ENCODE results near the gene CD109.
"Not testable (repeated sequence)": the region's sequence is repeated elsewhere in the genome, so short reads cannot be mapped to it uniquely, and the experiment has no call there.

The CD109 gene

DNA sequence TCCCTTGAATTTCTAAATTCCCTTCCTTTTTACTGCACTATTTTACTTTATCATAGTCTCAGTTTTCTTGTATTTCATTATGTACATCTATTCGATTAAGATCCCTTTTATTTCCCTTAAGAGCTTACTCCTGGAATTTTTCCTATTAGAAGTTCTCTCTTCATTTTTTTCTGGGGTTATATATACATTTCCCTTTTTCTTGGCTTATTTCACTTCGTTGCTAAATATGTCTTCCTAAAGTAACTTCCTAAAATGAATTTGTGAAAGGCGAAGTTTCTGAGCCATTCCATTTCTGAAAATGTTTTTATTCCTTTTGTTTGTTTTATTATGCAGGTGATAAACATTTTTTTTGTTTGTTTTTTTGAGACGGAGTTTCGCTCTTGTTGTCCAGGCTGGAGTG, 5.9 kb upstream of the CD109 start:
- DNase-seq: no peak

DNA sequence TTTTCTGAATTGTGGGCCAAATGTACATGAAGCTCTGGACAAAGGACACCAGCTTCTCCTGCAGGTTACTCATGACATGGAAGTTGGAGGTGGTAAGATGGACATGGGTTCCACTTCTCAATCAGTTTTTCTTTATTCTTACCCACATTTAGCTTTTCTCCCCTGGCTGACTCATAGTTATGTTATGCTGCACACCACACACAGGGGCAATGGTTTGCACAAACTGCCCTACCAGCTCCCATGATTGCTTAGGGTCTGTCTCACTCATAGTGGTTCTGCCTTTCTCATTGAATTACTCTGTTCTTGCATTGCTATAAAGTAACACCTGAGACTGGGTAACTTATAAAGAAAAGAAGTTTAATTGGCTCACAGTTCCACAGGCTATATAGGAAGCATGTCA, 4.5 kb upstream of the CD109 start:
- no peak for DNase-seq

DNA sequence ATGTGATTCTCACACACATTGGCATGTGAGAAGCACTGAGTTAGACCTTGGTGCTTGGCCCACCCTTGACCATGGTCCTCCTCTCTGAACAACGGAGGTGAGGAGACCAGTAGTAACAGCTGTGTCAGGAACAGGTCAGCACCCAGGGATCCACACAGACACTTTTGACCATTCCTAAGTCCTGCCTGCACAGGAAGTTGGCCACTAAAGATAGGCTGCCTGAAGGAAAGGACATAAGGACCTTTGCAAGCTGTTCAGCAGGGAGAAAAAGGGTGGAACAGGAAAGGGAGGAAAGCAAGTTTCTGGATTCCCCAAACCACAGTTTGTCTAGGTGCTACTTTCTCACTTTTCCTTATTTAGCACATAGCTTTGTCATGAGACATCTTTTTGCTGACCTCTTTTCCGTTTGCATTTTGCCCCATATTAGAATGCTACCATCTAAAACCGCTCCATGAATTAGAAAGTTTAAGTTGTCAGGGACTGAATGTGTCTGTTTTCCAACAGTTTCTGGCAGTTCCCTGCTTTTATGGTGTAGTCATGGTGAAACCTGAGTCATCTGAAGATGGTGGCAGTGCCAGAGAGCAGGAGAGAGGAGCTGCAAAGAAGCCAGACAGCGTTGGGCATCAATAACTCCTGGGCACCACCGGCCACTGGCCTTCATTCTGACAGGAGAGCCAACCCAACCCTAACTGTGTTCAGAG, 1.1 kb upstream of the CD109 start:
- DNase-seq: peak; percentile 50

DNA sequence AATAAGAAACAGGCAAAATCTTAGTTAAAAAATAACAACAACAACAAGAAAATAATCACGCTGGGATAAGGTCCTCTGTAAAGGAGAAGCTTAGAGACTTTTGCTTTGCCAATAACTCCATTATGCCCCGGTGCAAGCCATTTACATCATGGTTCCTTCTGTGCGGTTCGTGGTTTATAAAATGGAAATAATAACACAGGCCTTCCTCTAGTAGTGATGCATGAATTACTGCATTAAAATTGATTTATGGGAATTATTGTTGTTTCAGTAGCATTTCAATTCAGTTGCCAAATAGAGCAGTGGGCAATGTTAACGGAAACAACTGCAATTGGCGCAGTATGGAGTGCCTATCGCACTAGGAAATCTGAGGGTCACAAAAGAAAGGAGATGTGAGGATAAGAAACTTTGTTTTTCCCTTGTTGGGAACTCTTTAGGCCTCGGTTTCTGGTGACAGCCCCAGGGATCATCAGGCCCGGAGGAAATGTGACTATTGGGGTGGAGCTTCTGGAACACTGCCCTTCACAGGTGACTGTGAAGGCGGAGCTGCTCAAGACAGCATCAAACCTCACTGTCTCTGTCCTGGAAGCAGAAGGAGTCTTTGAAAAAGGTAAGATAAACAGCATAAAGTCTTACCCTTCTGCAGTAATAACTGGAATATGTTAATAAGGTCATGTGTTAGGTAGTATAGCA, 1.1 kb downstream of the CD109 start:
- no peak for DNase-seq

DNA sequence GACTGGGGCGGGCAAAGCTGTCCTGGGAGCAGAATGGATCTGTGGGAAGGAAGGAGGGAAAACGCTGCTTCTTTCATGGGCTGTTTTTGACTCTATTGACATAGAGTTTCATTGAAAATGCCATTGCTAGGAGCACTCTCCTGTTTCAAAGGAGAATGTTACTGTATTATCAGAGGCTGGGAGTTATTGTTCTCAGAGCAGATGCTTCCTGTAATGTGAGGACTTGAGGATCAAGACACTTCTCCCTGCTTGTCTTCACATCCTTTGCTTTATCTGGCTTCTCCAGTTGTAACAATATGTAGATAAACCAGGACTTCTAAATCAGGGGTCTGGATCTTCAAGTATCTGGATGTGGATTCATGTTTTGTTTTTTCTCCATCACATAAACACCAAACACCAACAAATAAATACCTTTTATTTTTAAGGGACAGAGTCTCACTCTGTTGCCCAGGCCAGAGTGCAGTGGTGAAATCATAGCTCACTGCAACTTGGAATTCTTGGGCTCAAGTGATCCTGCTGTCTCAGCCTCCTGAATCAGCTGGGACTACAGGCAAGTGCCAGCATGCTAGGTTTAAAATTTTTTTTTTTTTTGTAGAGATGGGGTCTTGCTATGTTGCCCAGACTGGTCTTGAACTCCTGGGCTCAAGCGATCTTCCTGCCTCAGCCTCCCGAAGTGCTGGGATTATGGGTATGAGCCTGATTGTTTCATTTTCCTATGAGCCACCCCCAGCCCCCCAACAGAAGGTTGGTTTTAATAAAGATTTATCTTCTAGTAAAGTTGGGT, 3.9 kb downstream of the CD109 start:
- DNase-seq: no peak

DNA sequence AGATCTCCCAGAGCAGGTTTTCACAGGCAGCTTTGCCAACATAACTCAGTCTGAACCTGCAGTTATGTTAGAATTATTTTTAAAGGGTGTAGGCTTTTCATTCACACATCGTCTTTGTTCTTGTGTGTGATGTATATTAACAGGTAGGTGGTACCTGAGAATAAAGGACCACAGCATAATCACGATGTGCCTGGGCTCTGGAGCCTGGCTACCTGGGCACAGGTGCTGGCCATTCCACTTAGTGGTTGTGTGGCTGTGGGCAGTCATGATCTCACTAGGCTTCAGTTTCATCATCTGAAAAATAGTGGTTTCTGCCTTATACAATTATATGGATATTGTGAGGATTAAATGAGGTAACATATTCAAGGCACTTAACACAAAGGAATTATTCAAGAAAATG, 6.4 kb downstream of the CD109 start:
- no peak for DNase-seq

DNA sequence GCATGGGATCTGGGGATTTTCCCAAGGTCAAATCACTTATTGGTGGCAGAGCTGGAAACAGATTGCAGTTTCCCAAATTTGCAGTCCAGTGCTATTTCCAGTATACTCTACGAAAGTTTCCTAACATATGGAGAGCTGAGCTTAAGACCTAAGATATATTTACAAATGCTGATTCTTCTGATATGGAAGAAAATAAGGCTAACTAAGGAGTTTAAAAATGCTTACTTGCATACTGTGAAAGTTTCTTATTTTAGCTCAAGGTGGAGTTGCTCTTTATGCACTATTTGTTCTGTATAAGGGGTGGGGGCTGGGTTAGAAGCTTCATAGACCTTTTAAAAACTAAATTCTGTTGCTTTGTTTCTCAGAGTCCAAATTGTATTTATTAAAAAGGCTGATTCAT, 7.5 kb downstream of the CD109 start:
- DNase-seq: no peak

DNA sequence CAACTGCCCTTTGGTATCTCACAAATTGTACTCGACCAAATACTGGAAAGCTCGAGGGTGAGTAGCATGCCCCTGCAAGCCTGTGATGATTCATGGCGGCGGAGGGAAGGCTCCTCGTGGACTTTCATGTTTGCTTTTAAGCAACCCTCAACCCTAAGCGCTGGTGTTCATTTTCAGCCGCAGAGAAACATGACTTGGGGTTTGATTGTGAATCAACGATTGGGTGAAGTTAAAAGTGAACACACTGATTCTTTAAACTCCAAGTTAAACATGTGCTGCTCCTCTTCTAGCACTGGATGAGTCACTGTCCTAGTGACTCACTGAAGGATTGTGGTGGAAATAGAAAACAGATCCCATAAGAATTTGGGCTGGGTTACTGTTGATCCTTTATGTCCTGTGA, 8.3 kb downstream of the CD109 start:
- DNase-seq: no peak

DNA sequence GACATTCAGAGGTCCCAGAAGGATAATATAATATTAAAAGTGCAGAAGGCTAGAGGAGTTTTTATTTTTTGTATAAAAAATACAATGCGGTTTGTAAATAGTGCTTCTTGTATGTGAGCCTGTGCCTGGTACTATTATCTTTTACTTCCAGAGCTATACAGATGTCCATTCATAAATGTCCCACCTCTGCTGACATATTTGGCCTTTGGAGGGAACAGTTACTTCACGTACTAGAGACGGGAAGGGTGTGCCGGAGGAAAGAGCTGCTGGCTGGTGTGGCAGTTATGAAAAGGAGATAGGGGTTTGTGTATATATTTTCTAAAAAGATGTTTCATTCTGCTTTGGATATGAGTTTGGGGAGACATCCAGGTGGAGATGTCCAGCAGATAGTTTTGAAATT, 8.8 kb downstream of the CD109 start:
- DNase-seq: no peak

DNA sequence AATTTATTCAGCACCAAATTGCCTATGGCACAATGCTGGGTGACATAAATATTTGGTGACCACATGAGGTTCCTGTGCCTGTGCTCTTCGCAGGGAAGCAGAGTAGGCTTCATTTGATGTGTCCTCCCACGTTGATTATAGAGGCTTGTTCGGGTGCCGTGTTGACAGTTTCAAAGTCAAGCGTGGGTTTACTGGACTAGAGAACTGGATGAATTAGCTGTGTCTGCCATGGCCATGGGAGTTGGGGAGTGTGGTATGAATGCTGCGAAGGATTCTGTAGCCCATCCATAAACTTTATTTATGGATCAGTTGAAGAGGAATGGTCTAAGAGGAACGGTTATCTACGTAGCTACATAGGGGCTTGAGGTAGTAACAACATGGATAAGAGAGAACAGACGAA, 11.0 kb downstream of the CD109 start:
- no peak for DNase-seq

DNA sequence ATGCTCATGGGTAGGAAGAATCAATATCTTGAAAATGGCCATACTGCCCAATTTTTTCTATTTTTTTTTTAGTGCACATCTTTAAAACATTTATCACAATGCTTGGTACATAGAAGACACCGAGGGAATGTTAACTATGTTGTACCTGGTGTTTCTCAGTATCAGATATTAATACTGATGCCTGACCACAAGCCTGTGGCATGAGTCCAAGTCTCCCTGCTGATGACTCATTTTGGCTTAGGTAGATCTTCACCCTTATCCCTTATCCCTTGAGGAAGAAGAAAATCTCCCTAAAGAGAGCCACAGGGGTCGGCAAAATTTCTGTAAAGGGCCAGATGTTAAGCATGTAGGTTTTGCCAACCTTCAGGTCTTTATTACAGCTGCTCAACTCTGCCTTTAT, 14.5 kb downstream of the CD109 start:
- no peak for DNase-seq

DNA sequence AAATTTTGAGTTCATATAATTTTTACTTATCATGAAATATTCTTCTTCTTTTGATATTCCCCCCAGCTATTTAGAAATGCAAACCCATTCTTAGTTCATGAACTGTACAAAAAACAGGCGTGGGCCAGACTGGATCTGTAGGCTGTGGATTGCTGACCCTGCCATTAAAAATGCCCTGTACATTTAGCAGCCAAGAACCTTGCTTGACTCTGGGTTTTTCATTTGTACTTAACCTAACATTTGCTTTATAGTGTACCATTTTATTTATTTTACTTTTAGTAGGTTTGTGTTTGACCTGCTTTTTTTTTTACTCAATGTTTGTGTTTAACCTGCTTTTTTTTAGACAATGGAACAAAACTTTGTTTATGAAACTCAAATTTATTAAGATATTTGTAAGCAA, 14.9 kb downstream of the CD109 start:
- DNase-seq: no peak

DNA sequence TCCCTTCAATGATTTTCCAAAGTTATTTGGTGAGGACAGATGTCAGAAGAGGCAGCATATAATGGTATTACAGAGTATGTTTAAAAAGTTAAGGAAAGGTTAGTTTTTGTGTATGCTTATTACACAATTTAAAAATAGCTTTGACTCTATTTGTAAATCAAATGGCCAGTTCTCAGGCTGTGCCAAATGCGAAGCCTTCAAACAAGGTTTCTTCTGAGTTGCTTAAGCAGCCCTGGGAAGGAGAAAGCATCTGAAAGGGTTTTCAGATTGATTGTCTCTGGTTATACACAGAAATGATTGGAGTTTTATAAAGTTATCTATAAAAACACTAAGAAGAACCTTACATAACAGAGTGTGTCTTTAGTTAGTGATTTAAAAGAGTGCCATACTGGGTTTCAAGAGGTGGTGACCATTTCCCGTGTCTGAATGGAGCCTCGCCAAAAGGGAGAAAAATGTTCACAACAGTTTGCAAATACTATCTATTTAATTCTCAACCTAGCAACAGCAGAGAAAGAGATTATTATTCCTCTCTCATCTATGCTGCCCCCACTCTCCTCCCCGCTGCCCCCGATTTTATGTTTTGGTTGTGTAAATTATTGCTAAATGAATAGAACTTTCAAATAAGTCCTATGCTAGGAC, 16.7 kb downstream of the CD109 start:
- DNase-seq: no peak

DNA sequence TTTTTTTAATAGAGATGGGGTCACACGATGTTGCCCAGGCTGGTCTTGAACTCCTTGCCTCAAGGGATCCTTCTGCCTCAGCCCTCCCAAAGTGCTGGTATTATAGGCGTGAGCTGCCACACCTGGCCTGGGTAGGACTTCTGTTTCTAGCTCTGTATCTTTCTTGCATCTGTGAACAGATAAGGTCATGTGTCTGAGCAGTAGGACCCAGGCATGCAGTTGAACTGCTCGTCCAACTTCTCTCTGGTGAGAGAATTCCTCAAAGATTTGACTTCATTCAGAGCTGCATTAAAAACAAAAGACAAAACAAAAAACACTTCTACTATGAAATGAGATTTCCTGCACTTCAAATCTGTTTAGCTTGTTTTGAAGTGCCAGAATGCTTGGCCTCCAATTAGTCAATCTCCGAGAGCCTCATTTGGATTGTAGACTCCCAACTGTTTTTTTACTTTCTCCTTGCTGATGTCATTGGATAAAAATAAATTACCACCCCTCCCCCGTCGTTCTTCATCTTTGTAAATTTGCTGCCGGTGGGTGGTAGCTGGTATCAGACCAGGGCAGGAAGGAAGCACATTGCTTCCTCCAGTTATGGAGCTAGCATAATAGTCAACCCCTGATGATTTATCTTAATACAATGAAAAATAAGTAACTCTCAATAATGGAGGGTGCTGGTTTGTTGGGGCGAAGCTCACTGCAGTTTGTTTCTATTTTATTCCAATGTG, 17.6 kb downstream of the CD109 start:
- DNase-seq: no peak

DNA sequence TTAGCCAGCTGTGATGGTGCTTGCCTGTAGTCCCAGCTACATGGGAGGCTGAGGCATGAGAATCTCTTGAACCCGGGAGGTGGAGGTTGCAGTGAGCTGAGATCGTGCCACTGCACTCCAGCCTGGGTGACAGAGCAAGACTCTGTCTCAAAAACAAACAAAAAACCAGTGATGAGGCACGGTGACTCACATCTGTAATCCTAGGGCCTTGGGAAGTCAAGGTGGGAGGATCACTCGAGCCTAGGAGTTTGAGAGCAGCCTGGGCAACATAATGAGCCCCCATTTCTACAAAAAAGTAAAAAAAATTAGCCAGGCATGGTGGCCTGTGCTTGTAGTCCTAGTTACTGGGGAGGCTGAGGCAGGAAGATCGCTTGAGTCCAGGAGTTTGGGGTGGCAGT, 19.1 kb downstream of the CD109 start:
- not testable (repeated sequence) for DNase-seq

DNA sequence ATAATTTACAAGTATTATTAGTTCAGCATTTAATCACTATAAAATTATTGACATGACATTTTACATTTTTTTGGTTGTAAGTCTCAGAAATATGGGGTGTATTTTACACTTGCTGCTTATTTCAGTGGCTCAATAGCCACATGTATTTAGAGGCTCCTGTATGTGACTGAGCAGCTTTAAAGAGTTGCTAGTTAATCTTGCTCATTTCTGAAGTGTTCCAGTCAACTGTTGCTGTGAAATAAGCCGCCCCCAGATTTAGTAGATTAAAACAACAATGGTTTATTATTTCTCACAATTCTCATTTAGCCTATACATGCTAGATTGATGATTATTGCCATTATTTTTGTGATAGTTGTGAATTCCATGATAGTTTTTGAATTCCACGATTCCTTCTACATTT, 23.0 kb downstream of the CD109 start:
- DNase-seq: no peak

DNA sequence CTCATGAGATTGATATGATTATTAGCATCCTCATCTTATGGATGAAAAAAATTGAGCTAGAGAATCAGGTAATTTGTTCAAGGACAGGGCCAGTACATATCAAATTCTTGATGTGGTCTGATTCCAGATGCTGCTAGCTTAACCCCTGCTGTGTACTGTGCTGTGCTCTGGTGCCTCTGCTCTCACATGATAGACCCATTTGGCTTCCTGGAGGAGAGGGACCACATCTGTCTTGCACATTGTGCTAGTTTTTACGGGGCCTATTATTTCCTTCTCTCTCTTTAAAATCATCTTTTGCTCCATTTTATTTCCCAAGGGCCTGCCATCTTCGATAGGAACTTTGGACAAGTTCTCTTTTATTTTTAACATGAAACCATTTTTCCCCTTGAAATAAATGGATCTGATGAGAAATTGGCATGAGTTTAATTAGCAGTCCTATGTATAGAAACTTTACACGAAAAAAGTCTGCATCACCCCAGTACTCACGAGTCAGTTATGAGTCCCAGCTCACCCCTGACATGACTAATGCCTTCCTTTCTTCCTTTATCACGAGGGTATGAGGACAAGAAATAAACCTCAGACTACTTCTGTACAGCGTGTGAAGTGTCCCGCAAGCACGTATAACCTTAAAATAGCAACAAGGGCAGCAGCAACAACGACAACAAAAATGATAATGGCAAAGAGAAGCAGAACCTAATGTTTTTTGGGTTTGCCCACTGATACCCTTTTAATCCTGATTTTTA, 26.5 kb downstream of the CD109 start:
- DNase-seq: no peak

DNA sequence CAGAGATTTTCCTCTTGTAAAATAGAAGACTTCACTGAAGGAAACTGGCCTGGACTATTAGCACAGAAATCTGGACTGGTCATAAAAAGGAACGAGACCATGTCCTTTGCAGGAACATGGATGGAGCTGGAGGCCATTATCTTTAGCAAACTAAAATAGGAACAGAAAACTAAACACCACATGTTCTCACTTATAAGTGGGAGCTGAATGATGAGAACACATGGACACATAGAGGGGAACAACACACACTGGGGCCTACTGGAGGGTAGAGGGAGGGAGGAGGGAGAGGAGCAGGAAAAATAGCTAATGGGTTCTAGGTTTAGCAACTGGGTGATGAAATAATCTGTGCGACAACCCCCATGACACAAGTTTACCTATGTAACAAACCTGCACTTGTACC, 27.5 kb downstream of the CD109 start:
- not testable (repeated sequence) for DNase-seq

DNA sequence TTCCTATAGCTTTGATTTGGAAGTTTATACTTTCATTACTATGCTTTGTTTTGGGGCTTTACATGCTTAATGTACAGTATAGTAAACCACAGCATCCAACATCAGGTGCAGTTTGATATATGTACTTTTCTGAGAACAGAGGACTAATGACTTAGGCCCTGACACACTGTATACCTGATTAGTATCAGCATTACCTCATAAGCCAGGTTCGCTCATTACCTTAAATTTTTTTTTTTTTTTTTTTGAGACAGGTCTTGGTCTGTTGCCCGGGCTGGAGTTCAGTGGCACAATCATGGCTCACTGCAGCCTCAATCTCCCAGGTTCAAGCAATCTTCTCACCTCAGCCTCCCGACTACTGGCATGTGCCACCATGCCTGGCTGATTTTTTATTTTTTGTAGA, 28.4 kb downstream of the CD109 start:
- DNase-seq: no peak

DNA sequence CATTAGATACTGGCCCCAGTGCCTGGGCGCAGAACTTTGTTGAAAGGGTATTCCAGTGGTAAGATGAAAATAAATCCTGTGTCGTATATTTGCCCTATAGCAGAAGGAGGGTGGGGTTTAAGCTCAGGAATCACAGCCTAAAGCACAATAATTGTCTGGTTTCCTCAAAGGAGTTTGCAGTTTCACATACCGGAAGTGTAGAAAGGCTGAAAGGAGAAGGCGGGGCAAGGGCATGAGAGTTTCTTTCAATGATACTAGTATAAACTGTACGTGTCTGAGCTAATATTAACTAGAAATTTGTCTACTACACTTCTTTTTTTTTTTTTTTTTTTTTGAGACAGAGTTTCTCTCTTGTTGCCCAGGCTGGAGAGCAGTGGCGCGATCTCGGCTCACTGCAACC, 29.2 kb downstream of the CD109 start:
- DNase-seq: not testable (repeated sequence)

DNA sequence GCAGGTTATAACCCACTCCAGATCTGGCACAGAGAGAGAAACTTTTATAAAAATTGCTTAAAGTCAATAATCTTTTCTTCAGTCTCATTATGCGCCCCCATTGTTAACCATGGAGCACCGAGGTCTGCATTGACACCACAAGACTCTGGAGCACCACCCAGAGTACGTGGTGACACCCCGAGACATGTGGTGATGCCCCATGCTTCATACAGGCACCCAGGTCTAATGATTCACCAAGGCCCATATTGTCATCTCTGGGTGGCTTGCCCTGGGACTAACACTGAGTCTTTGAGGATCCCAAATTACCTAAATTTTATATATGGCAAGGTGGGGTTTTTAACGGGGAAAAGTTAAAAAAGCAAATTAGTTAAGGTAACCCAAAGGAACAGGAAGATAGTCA, 31.1 kb downstream of the CD109 start:
- no peak for DNase-seq

DNA sequence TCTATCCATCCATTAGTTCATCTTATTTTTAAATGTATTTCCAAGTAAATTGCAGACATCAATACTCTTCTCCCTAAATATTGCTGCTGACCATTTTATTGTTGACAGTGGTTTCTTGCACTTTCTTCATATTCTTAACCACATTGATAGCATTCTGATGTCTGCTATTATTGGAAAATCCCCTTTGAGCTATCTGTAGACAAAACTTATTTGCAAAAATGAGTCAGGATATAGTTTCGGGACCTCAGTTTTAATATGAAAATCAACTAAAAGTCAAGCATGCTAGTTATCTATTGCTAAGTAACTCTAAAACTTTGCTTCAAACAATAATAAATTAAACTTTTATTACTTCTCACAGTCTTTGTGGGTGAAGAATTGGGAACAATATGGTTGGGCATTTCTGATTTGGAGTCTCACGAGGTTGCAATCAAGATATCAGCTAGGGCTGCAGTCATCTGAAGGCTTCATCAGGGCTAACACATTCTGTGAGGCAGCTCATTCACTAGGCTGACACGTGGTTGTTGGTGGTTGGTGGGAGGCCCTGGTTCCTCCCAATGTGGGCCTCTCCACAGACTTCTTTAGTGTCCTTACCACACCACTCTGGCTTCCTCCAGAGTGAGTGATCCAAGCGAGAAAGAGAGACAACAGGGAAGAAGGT, 32.7 kb downstream of the CD109 start:
- DNase-seq: no peak
